Effector memory CD8-positive, alpha-beta T cell (primary cell): ENCODE data around the gene DIP2B.

Experiments used
- ATAC-seq: fragments of 150-1000 bp; cut with Tn5 transposase; replicated peaks from 2 replicates; pipeline ENCODE4 v1.10.0; 2021; ENCODE audit warnings: mild to moderate bottlenecking, moderate library complexity
- DNase-seq, 3 experiments: peaks; one replicate each; pipeline ENCODE4 v3.0.0; 2021
- H3K27ac Mint-ChIP-seq, 2 donors: one replicate each; pipeline ENCODE4 v1.8.0; 2022; ENCODE audit warnings: mild to moderate bottlenecking in 2 of 2, mixed read lengths in 2 of 2, moderate library complexity in 2 of 2
- H3K27me3 Mint-ChIP-seq, 2 donors: one replicate each; pipeline ENCODE4 v1.8.0; 2022; ENCODE audit warnings: mixed read lengths in 2 of 2
- H3K36me3 Mint-ChIP-seq: one replicate; pipeline ENCODE4 v1.8.0; 2022; ENCODE audit warnings: mild to moderate bottlenecking, moderate library complexity, mixed read lengths; ENCODE audit not compliant: insufficient read depth
- H3K4me1 Mint-ChIP-seq, 2 donors: one replicate each; pipeline ENCODE4 v1.8.0; 2022; ENCODE audit warnings: low read depth in 2 of 2, mixed read lengths in 2 of 2
- H3K4me3 Mint-ChIP-seq, 2 donors: one replicate each; pipeline ENCODE4 v1.8.0; 2022; ENCODE audit warnings: mild to moderate bottlenecking in 2 of 2, mixed read lengths in 2 of 2, moderate library complexity in 2 of 2
- H3K9me3 Mint-ChIP-seq, 2 donors: one replicate each; pipeline ENCODE4 v1.8.0; 2022; ENCODE audit warnings: mixed read lengths in 2 of 2

DIP2B gene

GRCh38 chr12:50620109-50620977 is 115.6 kb downstream of the DIP2B start:
- no peaks in the 10 kb centered on the region for H3K27me3 Mint-ChIP-seq
- H3K9me3 Mint-ChIP-seq = no peaks in the 10 kb centered on the region
- H3K4me3 Mint-ChIP-seq = no peak overlapping the region
- DNase-seq = no peak
- H3K27ac Mint-ChIP-seq = peak overlapping the region; percentile 8 to 29
- ATAC-seq = no peak
- H3K36me3 Mint-ChIP-seq = no peaks in the 10 kb centered on the region
- H3K4me1 Mint-ChIP-seq = peaks cover 22 to 33% of the 10 kb centered on the region in 2 donors

- no peaks in the 10 kb centered on the region for H3K27me3 Mint-ChIP-seq
- H3K4me1 Mint-ChIP-seq = peaks cover 22 to 33% of the 10 kb centered on the region in 2 donors
- H3K27ac Mint-ChIP-seq = peak overlapping the region; percentile 8 to 38
- no peak for ATAC-seq
- no peaks in the 10 kb centered on the region for H3K9me3 Mint-ChIP-seq
- DNase-seq = no peak
- no peak overlapping the region for H3K4me3 Mint-ChIP-seq
- H3K36me3 Mint-ChIP-seq = no peaks in the 10 kb centered on the region
Observed at GRCh38 chr12:50620978-50621360, 116.2 kb downstream of the DIP2B start.

- no peaks in the 10 kb centered on the region for H3K36me3 Mint-ChIP-seq
- peak overlapping the region; percentile 8 to 38 for H3K27ac Mint-ChIP-seq
- ATAC-seq = no peak
- H3K4me3 Mint-ChIP-seq = no peak overlapping the region
- DNase-seq = no peak
- no peaks in the 10 kb centered on the region for H3K9me3 Mint-ChIP-seq
- peaks cover 22 to 33% of the 10 kb centered on the region in 2 donors for H3K4me1 Mint-ChIP-seq
- H3K27me3 Mint-ChIP-seq = no peaks in the 10 kb centered on the region
Observed at GRCh38 chr12:50621399-50622300, 116.9 kb downstream of the DIP2B start.

- Mint-ChIP-seq H3K27ac (peak overlapping the region in 1 of 2 donors; percentile 27), H3K9me3 (no peaks in the 10 kb centered on the region), H3K4me3 (peak overlapping the region in 1 of 2 donors; percentile 2), H3K27me3 (no peaks in the 10 kb centered on the region), H3K36me3 (peaks cover 2% of the 10 kb centered on the region), H3K4me1 (peaks cover 17 to 29% of the 10 kb centered on the region in 2 donors)
- no peak for ATAC-seq
- no peak for DNase-seq
Observed at GRCh38 chr12:50625029-50625925, 120.5 kb downstream of the DIP2B start.

GRCh38 chr12:50626026-50626425 is 121.2 kb downstream of the DIP2B start:
- peaks cover 2% of the 10 kb centered on the region for H3K36me3 Mint-ChIP-seq
- H3K27ac Mint-ChIP-seq = peak overlapping the region in 1 of 2 donors; percentile 27
- peaks cover 15 to 23% of the 10 kb centered on the region in 2 donors for H3K4me1 Mint-ChIP-seq
- H3K4me3 Mint-ChIP-seq = no peak overlapping the region
- no peaks in the 10 kb centered on the region for H3K27me3 Mint-ChIP-seq
- DNase-seq (no peak), ATAC-seq (no peak)
- no peaks in the 10 kb centered on the region for H3K9me3 Mint-ChIP-seq

GRCh38 chr12:50627491-50627890 is 122.7 kb downstream of the DIP2B start:
- Mint-ChIP-seq H3K27ac (no peak overlapping the region), H3K4me3 (no peak overlapping the region), H3K4me1 (peaks cover 7 to 13% of the 10 kb centered on the region in 2 donors), H3K36me3 (peaks cover 8% of the 10 kb centered on the region), H3K27me3 (no peaks in the 10 kb centered on the region), H3K9me3 (no peaks in the 10 kb centered on the region)
- no peak for ATAC-seq
- DNase-seq = no peak

GRCh38 chr12:50628394-50628793 is 123.6 kb downstream of the DIP2B start:
- Mint-ChIP-seq H3K36me3 (peaks cover 11% of the 10 kb centered on the region), H3K9me3 (no peaks in the 10 kb centered on the region), H3K4me1 (peaks cover 7 to 13% of the 10 kb centered on the region in 2 donors), H3K27ac (no peak overlapping the region), H3K4me3 (no peak overlapping the region), H3K27me3 (no peaks in the 10 kb centered on the region)
- no peak for DNase-seq
- ATAC-seq = no peak

DNA sequence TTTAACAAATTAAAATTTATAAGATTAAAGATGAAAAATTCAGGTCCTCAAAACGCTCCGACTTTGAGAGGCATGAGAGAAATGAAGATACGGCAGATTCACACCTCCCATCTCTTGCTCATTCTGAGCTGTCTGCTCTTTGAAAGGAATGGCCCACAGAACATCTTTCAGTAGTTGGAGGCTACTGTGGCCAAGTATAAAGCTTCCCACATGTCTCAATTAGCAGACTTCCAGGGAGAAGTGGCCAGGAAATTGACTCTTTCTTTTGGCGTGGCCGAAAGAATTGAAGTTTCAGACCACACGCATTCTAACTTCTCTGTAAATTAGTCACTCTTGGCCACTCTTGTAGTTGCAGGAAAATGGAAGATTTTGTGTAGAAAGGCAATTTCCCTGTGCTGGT is 129.2 kb downstream of the DIP2B start:
- Mint-ChIP-seq H3K36me3 (peaks cover 8% of the 10 kb centered on the region), H3K27me3 (no peaks in the 10 kb centered on the region), H3K27ac (no peak overlapping the region), H3K4me1 (peaks cover 0 to 9% of the 10 kb centered on the region in 2 donors), H3K4me3 (no peak overlapping the region), H3K9me3 (no peaks in the 10 kb centered on the region)
- ATAC-seq = no peak
- no peak for DNase-seq

GRCh38 chr12:50634379-50634778 is 129.6 kb downstream of the DIP2B start:
- H3K4me1 Mint-ChIP-seq = peaks cover 0 to 8% of the 10 kb centered on the region in 2 donors
- no peaks in the 10 kb centered on the region for H3K9me3 Mint-ChIP-seq
- no peak overlapping the region for H3K4me3 Mint-ChIP-seq
- no peaks in the 10 kb centered on the region for H3K27me3 Mint-ChIP-seq
- ATAC-seq (no peak), DNase-seq (no peak)
- H3K27ac Mint-ChIP-seq = no peak overlapping the region
- H3K36me3 Mint-ChIP-seq = peaks cover 8% of the 10 kb centered on the region

DNA sequence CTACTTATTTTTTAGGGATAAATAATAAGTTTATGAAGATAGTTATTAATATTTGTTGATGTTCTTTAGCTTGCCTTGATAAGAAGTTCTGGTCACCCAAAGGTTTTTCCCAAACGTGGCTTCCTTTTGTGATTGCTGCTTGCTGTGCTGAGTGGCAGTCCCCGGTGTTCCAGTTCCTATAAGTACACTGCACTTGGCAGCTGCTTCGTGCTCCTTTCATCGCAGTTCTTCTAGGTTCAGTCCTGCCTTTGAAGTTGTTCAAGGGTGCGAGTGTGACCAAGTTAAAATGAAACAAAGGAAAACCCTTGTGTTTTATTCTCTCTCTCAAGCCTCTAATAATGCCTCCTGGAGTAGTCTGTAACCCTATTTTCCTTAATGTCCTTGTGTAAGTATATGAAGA is 130.6 kb downstream of the DIP2B start:
- no peaks in the 10 kb centered on the region for H3K27me3 Mint-ChIP-seq
- peaks cover 8% of the 10 kb centered on the region for H3K36me3 Mint-ChIP-seq
- peaks cover 0 to 9% of the 10 kb centered on the region in 2 donors for H3K4me1 Mint-ChIP-seq
- ATAC-seq (no peak), DNase-seq (no peak)
- no peaks in the 10 kb centered on the region for H3K9me3 Mint-ChIP-seq
- H3K27ac Mint-ChIP-seq = no peak overlapping the region
- no peak overlapping the region for H3K4me3 Mint-ChIP-seq

GRCh38 chr12:50635857-50636256 is 131.1 kb downstream of the DIP2B start:
- H3K27ac Mint-ChIP-seq = no peak overlapping the region
- no peaks in the 10 kb centered on the region for H3K9me3 Mint-ChIP-seq
- ATAC-seq (no peak), DNase-seq (no peak)
- no peak overlapping the region for H3K4me3 Mint-ChIP-seq
- H3K27me3 Mint-ChIP-seq = no peaks in the 10 kb centered on the region
- H3K36me3 Mint-ChIP-seq = peaks cover 11% of the 10 kb centered on the region
- peaks cover 0 to 9% of the 10 kb centered on the region in 2 donors for H3K4me1 Mint-ChIP-seq

- Mint-ChIP-seq H3K27me3 (no peaks in the 10 kb centered on the region), H3K4me1 (peaks cover 0 to 9% of the 10 kb centered on the region in 2 donors), H3K4me3 (no peak overlapping the region), H3K36me3 (peaks cover 15% of the 10 kb centered on the region), H3K9me3 (no peaks in the 10 kb centered on the region), H3K27ac (peak overlapping the region in 1 of 2 donors; percentile 48)
- no peak for ATAC-seq
- no peak for DNase-seq
Observed at GRCh38 chr12:50636505-50636904, 131.7 kb downstream of the DIP2B start.
